Hematopoietic multipotent progenitor cell treated with erythropoietin and hydrocortisone succinate and interleukin-3 and kit ligand, for 4 days (in vitro differentiated cells): ENCODE data around the gene TMTC3.
A peak's percentile ranks its signal among the peaks of the same experiment; 100 is the strongest.
"Not testable (repeated sequence)": the region's sequence is repeated elsewhere in the genome, so short reads cannot be mapped to it uniquely, and the experiment has no call there.

Experiments used
- DNase-seq: peaks from one replicate; pipeline ENCODE4 v3.0.0-alpha.2; 2015

The TMTC3 gene

GRCh38 chr12:88141774-88142609, at the start of gene TMTC3, which contains the start of gene CEP290:
TMTC3 (plus strand) TSS chr12:88142307; CDS start chr12:88148316, 6,009 bp downstream.
CEP290 (minus strand) TSS chr12:88142088; CDS start chr12:88141307, 781 bp downstream.
- peak; percentile 99 for DNase-seq

- no peak for DNase-seq
Measured at GRCh38 chr12:88092771-88093170, 49.3 kb upstream of the TMTC3 start.

GRCh38 chr12:88093573-88093972, 48.5 kb upstream of the TMTC3 start:
- no peak for DNase-seq

- no peak for DNase-seq
Measured at GRCh38 chr12:88108021-88108420, 34.1 kb upstream of the TMTC3 start.

- DNase-seq: peak; percentile 65
Measured at GRCh38 chr12:88111074-88111652, 30.9 kb upstream of the TMTC3 start.

- no peak for DNase-seq
Measured at GRCh38 chr12:88113871-88114270, 28.2 kb upstream of the TMTC3 start.

- DNase-seq: no peak
Measured at GRCh38 chr12:88122666-88123065, 19.4 kb upstream of the TMTC3 start.

- DNase-seq: no peak
Measured at GRCh38 chr12:88127099-88127498, 15.0 kb upstream of the TMTC3 start.

GRCh38 chr12:88127855-88128254, 14.3 kb upstream of the TMTC3 start:
- no peak for DNase-seq

- DNase-seq: peak; percentile 38
Measured at GRCh38 chr12:88132392-88132791, 9.7 kb upstream of the TMTC3 start.

- DNase-seq: not testable (repeated sequence)
Measured at GRCh38 chr12:88133181-88133580, 8.9 kb upstream of the TMTC3 start.

GRCh38 chr12:88139711-88140110, 2.4 kb upstream of the TMTC3 start:
- not testable (repeated sequence) for DNase-seq

GRCh38 chr12:88141425-88141773, 708 bp upstream of the TMTC3 start:
- no peak for DNase-seq

- DNase-seq: no peak
Measured at GRCh38 chr12:88142610-88142991, 494 bp downstream of the TMTC3 start.

GRCh38 chr12:88144037-88144436, 1.9 kb downstream of the TMTC3 start:
- no peak for DNase-seq

GRCh38 chr12:88144546-88145468, 2.7 kb downstream of the TMTC3 start:
- no peak for DNase-seq

GRCh38 chr12:88145567-88146505, 3.7 kb downstream of the TMTC3 start:
- no peak for DNase-seq

GRCh38 chr12:88150063-88150462, 8.0 kb downstream of the TMTC3 start:
- DNase-seq: no peak

- DNase-seq: peak; percentile 68
Measured at GRCh38 chr12:88153959-88154358, 11.9 kb downstream of the TMTC3 start.

- no peak for DNase-seq
Measured at GRCh38 chr12:88156075-88156654, 14.1 kb downstream of the TMTC3 start.

GRCh38 chr12:88163371-88163770, 21.3 kb downstream of the TMTC3 start:
- no peak for DNase-seq

GRCh38 chr12:88166179-88166578, 24.1 kb downstream of the TMTC3 start:
- DNase-seq: no peak
